ENCODE data around the gene CNIH4.
A peak's percentile ranks its signal among the peaks of the same experiment; 100 is the strongest.
"Not testable (repeated sequence)": the region's sequence is repeated elsewhere in the genome, so short reads cannot be mapped to it uniquely, and the experiment has no call there.

Gene CNIH4

DNA sequence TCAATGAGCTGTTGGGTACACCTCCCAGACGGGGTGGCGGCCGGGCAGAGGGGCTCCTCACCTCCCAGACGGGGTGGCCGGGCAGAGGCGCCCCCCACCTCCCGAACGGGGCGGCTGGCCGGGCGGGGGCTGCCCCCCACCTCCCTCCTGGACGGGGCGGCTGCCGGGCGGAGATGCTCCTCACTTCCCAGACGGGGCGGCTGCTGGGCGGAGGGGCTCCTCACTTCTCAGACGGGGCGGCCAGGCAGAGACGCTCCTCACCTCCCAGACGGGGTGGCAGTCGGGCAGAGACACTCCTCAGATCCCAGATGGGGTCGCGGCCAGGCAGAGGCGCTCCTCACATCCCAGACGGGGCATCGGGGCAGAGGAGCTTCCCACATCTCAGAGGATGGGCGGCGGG is 7.0 kb upstream of the CNIH4 start:
- DNase-seq = not testable (repeated sequence)

DNA sequence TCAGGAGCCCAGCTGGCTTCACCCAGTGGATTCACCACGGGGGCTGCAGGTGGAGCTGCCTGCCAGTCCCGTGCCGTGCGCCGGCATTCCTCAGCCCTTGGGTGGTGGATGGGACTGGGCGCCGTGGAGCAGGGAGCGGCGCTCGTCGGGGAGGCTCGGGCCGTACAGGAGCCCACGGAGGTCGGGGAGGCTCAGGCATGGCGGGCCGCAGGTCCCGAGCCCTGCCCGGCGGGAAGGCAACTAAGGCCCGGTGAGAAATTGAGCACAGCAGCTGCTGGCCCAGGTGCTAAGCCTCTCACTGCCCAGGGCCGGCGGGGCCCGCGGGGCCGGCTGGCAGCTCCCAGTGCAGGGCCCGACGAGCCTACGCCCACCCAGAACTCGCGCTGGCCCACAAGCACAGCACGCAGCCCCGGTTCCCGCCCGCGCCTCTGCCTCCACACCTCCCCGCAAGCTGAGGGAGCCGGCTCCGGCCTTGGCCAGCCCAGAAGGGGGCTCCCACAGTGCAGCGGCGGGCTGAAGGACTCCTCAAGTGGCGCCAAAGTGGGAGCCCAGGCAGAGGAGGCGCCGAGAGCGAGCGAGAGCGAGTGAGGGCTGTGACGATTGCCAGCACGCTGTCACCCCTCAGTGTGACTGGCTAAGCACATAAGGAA is 4.1 kb upstream of the CNIH4 start:
- DNase-seq = not testable (repeated sequence)

DNA sequence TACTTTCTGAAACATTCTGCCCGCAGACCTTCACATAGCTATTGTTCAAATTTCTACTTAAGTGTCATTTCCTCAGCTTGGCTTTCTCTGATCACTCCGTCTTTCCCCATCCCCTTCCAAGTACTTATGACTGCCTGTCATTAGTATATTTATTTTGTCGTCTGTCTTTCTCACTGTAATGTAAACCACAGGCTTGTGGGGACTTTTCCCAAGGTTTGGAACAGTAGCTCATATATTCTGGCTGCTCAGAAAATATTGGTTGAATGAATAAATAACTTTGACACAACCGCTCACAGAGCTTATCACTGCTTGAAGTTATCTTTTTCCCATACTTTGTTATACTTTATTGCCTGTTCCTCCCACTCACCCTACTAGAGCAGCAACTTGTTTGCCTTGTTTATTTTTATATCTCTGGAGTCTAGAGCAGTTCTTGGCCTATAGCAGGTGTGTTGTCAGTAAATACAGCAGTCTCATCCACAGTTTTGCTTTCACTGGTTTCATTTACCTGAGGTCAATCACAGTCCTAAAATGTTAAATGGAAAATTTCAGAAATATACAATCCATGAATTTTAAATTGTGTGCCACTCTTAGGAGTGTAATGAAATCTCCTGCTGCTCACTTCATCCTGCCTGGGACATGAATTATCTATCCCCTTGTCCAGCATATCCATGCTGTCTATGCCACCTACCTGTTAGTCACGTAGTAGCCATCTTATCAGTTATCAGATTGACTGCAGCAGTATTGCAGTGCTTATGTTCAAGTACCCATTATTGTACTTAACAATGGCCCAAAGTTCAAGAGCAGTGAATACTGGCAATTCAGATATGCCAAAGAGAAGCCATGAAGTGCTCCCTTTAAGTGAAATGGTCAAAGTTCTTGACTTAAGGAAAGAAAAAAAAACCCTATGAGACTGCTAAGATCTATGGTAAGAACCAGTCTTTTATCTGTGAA is 2.4 kb upstream of the CNIH4 start:
- no peak for DNase-seq

DNA sequence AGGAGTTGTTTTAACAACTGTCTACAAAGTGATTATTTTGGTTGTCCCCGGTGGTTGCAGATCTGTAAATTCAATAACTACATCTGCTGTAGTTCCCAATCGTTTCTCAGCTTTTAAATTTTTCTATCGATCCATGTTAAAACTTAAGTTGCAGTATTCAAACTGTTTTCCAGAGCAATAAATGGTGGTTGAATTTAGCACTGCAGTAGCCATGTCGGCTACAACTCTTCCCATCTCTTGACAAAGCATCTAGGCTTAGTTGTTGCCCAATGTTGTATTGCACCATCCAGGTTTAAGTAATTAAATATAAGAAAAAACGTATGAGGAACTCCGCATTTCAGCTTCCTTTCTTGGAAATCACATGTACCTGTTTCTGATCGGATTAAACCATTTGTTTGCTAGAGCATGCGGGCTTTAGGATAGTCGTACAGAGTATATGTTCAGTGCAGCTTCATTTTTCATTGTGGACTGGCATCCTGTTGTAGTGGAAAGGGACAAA is 996 bp downstream of the CNIH4 start:
- no peak for DNase-seq

DNA sequence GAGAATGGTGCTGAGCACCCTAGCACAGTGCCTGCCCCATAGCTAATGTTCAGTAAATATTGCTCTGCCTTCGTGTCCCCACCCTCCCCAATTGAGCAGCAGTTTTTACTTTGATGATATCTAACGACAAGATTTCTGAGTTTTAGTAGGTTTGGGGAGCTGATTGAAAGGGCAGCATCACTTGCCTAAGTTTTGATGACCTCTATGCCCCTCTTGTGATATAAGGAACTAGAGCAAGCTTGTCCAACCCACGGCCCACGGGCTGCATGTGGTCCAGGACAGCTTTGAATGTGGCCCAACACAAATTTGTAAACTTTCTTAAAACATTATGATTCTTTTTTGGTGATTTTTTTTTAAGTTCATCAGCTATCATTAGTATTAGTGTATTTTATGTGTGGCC is 1.6 kb downstream of the CNIH4 start:
- no peak for DNase-seq

DNA sequence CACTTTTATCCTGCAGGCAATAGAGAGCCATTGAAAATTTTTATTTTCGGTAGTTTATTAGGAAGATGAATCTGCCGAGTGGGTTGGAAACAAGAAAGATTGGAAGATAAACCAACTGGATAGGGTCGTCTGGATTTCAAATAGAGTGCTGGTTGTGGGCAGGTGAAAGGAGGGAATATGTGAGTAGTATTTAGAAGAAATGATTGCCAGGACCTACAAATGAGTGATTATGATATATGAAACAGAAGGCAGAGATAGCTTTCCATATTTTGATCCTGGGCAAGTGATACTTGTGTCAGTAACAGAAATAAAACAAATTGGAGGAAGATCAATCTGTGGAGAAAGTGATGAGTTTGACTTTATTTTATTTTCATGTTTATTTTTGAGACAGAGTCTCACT is 2.5 kb downstream of the CNIH4 start:
- no peak for DNase-seq

DNA sequence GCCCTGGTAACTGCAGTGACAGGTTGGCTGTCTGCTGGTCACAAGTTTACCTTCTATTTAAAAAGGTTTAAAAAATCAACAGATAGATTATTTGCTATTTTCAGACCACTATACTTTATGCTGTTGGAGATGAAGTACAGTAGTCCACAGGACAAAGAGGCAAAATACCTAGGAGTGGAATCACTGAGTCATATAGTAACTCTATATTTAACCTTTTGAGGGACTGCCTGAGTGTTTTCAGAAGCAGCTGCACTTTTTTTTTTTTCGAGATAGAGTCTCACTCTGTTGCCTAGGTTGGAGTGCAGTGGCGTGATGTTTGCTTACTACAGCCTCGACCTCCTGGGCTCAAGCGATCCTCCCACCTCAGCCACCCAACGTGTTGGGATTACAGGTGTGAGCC is 11.7 kb downstream of the CNIH4 start:
- no peak for DNase-seq

DNA sequence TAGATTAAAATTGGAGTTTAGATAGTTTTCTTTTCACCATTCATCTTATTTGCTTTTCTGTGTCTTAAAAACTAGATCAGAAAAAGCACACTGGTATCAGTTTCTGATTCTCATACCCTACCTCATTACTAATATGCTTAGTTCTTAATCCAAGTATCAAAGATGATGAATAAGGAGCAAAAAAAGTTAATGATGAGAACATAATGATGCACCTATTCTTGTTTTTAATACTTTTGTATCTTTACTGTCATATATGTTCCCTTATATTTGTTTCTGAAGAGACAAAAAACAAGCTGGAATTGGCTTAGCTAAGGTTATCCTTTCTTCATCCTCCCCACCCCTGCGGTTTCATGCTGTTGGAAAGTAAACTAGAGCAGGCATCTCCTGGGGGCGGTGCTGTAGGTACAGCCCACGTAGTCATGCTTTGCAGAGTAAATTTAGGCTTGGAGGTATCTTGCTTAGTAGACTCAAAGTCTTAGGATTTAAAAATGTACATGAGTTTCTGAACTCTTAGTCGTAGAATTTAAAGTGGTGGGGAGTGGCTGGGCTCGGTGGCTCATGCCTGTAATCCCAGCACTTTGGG is 16.4 kb downstream of the CNIH4 start:
- DNase-seq = no peak

DNA sequence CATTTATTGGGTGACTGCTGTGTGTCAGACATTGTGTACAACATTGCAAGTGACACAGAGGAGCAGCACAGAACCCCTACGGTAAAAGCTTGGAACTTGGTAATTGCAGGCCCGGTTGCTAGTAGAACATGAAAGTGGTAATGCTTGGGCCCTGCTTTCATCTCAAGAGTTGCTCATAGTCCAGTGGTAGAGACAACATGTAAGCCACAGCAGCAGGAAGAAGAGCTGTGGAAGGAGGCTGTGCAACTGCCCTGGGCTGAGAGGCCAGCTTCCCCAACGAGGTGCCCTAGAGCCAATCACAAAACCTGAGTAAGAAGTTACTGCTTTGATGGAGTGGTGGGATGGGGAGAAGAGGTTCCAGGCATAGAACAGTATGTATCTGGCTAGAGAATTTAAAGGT is 18.4 kb downstream of the CNIH4 start:
- DNase-seq = no peak

DNA sequence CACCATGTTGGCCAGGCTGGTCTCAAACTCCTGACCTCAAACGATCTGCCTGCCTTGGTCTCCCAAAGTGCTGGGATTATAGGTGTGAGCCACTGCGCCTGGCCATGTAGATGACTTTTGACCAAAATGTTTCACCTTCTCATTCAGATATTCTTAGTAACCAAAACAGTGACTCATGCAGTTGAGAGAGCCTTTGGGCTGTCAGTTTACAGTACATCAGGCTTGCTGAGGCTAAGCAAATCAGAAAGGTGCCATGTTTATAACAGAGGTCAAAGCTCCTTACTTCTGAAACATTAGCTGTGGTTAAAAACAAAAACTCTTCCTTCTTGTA is 21.0 kb downstream of the CNIH4 start:
- DNase-seq = no peak

DNA sequence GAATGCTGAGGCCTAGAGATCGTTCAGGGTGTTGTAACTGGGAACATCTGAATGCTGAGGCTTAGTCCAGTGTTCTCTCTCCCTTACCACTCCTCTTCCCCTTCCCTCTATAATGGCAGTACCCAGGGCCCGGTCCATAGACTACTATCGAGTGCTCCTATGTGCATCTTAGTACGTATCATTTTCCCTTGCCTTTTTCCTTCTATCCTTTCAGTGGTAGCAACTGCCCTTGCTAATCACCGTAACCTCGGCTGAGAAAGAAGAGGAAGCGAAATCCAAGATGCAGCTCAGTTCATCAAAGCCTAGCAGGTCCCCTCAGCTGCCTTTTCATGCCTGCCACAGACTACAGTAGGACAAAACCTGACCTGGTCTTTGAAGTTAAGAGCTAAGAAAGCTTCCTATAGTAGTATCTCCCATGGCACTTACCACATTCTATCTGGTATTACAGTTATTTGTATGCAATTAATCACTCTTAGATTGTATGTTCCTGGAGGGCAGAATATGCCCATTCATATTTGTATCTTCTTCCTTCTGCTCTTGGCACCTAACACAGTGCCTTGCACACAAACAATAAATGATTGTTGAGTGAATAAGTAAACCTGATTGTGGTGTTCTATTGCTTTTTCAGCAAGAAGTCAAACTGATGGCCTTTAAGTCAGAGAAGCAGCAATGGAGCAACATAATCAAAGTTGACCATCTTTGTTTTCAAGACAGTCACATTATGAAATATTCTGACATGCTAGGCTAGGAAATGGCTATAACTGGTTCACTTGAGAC is 22.4 kb downstream of the CNIH4 start:
- DNase-seq = no peak

DNA sequence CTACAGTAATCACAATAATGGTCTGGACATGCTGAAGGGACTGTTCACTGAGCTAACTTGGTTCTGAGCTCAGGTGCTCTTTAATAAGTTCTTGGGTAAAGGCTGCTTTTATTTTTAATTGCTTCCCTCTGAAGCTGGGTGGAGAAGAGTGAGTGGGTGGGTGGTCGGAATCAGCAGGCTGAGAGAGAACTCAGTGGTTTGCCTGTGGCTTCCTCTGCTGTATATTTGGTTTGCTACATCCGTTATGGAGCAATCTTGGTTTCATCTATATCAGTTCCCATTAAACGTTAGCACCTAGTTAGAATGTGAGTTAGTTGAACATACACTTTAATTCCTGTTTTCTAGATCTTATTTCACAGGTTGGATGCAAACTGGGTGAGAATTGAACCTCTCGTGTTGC is 23.3 kb downstream of the CNIH4 start:
- DNase-seq = peak; percentile 43

DNA sequence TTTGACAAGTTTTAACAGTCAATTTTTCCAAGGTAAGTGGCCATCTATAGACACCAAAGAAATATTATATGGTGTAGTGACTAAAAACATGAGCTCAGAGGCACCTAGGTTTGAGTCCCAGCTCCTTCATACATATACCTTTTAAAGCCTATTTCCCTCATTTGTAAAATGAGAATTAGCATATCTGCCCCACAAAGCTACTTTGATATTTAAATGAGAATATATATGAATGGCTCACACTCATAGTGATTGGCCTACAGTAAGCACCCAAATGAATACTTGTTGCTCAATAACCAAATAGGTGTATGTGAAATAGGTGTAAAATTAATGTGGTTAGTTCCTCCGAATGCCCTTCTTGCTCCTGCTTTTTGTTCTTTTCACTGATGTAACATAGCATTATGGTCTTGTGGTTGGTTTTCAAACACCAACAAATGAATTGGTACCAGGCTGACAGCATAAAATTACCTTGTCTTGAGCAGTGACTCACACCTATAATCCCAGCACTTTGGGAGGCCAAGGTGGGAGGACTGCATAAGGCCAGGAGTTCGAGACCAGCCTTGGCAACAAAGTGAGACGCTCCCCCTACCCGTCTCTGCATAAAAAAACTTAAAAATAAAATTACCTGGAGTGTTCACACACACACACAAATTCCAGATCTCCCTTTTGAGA is 25.3 kb downstream of the CNIH4 start:
- DNase-seq = no peak

DNA sequence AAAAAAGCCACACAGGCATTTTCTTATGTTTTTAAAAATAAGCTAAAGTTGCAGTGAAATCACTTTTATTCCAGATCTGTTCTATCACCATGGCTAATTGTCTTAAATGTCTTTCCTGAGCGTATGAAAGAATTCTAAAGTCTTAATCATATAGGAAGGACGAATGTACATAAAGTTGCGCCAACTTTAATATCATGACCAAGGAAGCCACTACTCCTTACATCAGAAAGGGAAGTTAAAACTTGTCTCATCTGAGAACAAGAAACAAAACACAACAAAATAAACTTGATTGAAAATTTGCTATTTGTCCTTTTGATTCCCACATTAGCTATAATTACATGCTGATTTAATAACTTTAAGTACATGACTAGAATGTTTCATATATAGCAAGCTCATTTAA is 26.5 kb downstream of the CNIH4 start:
- no peak for DNase-seq

DNA sequence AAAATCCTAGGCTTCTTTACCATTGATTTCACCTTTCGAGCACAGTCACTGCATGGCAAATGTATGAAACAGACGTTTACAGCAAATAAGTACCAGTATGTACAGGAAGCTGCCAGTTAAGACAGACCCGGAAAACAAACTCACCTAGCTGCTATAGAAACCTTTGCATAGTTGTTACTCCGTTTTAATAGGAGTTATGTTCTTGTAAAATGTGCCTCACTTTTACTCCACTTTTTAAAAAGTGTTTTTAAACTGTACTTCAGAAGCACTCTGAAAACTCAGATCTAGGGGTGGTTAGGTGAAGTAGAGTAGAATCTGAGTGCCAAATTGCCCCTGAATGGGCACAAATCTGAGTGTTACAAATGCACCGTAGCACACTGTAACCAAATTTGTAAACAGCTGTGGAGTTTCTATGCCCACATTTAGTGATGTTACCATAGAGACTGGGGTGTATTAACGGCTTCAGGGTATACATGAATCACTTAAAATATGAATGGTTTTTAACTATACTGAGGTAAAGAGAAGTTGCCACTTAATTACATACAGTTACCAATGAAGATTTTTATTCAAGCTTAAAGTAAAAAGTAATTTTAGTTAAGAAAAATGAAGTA is 30.7 kb downstream of the CNIH4 start:
- DNase-seq = no peak

DNA sequence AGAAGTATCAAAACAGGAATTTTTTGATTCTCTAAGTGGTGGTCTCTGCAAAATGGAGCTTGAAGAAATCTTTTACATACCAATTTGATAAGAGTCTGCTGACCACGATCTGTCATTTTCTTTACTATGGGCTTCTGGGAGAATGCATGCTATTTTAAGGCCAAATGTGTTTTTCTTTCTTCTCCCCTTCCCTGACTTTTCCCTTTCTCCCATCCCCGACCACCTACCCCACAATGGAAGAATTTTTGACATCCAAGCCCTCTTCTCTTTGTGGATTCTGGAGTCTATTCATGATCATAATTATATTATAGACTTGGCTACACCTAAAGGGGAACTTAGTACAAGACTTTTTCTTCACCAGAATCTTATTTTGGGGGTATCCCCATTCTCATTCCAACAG is 31.3 kb downstream of the CNIH4 start:
- DNase-seq = no peak

DNA sequence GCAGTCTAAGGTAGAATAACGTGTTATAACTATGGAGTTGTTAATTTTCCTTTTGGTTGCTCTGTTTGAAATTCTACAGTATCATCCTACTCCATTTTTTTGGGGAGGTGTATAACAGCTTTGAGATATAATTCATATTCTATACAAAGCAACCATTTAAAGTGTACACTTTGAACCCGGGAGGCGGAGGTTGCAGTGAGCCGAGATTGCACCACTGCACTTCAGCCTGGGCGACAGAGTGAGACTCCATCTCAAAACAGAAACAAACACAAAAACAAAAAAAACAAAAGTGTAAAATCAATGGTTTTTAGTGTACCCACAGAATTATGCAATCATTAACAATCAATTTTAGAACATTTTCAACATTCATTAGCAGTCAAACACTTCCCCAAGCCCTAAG is 33.8 kb downstream of the CNIH4 start:
- DNase-seq = no peak

DNA sequence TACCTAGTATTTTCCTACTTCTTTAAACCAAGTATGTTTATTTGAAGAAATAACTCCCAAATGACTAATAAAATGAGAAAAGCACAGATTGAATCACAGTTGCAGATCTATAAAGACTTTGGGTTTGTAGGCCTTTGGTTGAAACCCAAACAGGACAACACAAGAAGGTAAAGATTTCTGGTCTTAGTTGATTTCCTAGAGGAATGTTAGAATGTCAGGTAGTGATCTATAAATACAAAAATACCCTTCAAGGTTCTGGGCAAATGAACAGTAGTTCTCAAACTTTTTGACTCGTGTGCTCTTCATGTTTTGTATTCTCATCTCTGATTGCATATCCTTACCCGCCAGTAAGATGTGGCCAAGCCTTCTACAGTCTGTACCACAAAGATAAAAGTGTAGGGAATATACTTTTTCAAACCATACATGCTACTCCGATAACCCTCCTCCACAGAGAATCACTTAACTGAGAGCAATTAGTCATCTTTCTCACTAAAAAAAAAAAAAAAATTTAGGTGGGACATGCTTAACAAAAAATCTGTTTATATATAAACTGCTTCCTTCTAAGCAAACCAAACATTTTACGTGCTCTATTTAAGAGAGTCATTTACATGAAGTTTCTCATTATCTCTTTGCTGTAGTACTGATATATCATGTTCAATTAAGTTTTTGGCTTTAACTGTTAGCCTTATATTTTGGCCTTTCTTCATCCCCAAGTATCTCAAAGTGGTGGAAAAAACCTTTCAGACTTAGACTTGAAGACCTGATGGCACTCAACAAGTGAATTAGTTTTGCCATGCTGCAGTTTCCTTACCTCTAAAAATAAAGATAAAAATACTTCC is 36.0 kb downstream of the CNIH4 start:
- DNase-seq = no peak

DNA sequence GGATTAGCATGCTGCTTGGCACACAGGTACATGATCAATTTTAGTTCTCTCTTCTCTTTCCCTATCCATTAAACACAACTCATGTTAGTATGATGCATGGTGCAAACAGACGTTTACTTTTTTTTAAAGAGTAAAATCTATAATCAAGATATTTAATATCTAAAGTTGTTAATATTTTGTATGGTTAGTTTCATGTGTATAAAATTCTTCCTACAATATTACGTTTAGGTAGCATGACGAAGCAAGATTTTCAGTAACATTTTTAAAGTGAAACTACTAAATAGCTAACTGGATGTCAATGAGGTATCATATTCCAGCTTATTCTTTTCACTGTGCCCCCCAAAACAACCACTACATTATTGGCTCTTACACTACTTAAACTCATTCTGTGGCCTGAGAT is 36.6 kb downstream of the CNIH4 start:
- no peak for DNase-seq

DNA sequence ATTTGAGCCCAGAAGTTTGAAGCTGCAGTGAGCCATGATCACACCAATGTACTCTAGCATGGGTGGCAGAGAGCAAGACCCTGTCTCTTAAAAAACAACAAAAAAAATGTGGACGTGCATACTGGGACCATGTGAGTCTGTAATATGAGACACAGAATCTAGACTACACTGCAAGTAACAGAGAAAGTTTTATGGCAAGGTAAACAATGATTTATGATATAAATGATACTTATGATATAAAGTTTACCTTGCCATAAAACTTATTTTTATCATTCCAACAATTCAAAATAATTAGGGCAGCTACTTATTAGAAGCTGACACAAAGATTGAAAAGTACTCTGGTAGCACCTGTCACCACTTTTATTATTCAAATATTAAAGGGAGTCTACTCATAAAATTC is 43.2 kb downstream of the CNIH4 start:
- no peak for DNase-seq

DNA sequence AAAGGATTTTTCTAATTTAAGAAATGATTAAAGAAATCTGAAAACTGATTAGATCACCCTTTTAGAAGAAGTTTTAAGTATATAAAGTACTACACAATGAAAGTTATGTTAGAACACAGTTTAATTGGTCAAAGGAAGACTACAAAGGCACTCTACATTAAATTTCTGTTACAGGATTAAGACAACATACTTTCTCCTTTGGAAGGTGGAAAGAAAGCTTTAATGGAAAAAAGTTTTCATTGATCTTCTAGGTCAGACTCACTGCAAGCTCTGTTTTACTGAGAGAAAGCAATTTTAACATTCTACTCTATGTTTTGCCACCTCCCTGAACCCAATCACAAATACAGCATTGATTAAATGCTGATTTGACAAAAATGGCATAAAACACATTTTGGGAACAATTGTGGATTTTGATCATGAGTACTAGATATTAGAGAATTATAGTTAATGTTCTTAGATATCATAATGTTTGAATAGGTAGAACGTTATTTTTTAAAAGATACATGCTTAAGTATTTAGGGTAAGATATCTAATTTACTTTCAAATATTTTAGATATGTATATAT is 45.9 kb downstream of the CNIH4 start:
- no peak for DNase-seq
